HFF-Myc (cell line): ENCODE measurements around the gene POLN.

Source experiments
- DNase-seq: peaks from one replicate; pipeline ENCODE4 v3.0.0-alpha.2; 2011; ENCODE audit warnings: low read depth; ENCODE audit errors: extremely low read depth
- H3K4me3 ChIP-seq: replicated peaks from 2 replicates; pipeline ENCODE4 v1.5.1; 2011; ENCODE audit warnings: low read depth, mild to moderate bottlenecking, control low read depth, low read length
- CTCF ChIP-seq: IDR thresholded peaks from 2 replicates; pipeline ENCODE4 v1.5.1; 2012; ENCODE audit warnings: mild to moderate bottlenecking, low read depth, low read length, control low read depth; ENCODE audit errors: missing control alignments

Gene POLN

GRCh38 chr4:2266821-2267220 lies 24.9 kb upstream of the POLN start:
- DNase-seq, result no peak
- TF ChIP-seq CTCF, result no peak
- H3K4me3 ChIP-seq, result no peak overlapping the region

- no peak for DNase-seq
- no peak for TF ChIP-seq CTCF
- no peak overlapping the region for H3K4me3 ChIP-seq
Observed at GRCh38 chr4:2266181-2266580, 24.3 kb upstream of the POLN start.

- DNase-seq, result no peak
- no peak overlapping the region for H3K4me3 ChIP-seq
- no peak for TF ChIP-seq CTCF
Observed at GRCh38 chr4:2265113-2266110, 23.5 kb upstream of the POLN start.

GRCh38 chr4:2264481-2265041 lies 22.6 kb upstream of the POLN start:
- H3K4me3 ChIP-seq, result no peak overlapping the region
- no peak for DNase-seq
- TF ChIP-seq CTCF, result no peak

GRCh38 chr4:2263926-2264321 lies 22.0 kb upstream of the POLN start:
- TF ChIP-seq CTCF, result no peak
- no peak overlapping the region for H3K4me3 ChIP-seq
- DNase-seq, result no peak

- DNase-seq, result no peak
- TF ChIP-seq CTCF, result no peak
- H3K4me3 ChIP-seq, result peak overlapping the region; percentile 59
Observed at GRCh38 chr4:2262944-2263250, 21.0 kb upstream of the POLN start.
